GM23338 (cell line): ENCODE measurements around the gene MINDY4. TPM values are rescaled to one million over a fixed set of nuclear protein-coding genes. Genes with fewer than 3 reads are reported as not detected.

ENCODE experiments used
- ATAC-seq: fragments of 200-7000 bp; cut with Tn5 transposase; 3 replicates; pipeline ENCODE4 v1.9.1; 2020
- DNase-seq: peaks from one replicate; pipeline ENCODE4 v3.0.0-alpha.2; 2015; ENCODE audit warnings: low spot score
- H2AFZ ChIP-seq: fragments of 200-600 bp; sonication (generic); 2 replicates; pipeline ENCODE4 v1.8.0; 2016; ENCODE audit warnings: antibody characterized with exemption, mild to moderate bottlenecking, moderate library complexity
- H3F3A ChIP-seq: fragments of 200-600 bp; sonication (generic); replicated peaks from 2 replicates; pipeline ENCODE4 v1.8.0; 2017; ENCODE audit warnings: antibody characterized with exemption, mixed run types, low read depth
- H3K27ac ChIP-seq: fragments of 200-600 bp; sonication (generic); 2 replicates; pipeline ENCODE4 v1.6.1; 2016; ENCODE audit warnings: low read depth
- H3K27me3 ChIP-seq: fragments of 200-600 bp; sonication (generic); 2 replicates; pipeline ENCODE4 v1.8.0; 2016; ENCODE audit warnings: mild to moderate bottlenecking, mixed run types, moderate library complexity; ENCODE audit not compliant: insufficient read depth
- H3K36me3 ChIP-seq: fragments of 200-600 bp; sonication (generic); 2 replicates; pipeline ENCODE4 v1.8.0; 2016; ENCODE audit warnings: mild to moderate bottlenecking; ENCODE audit not compliant: insufficient read depth
- H3K4me1 ChIP-seq: fragments of 200-600 bp; sonication (generic); 2 replicates; pipeline ENCODE4 v1.8.0; 2016; ENCODE audit warnings: mild to moderate bottlenecking, moderate library complexity; ENCODE audit not compliant: insufficient read depth
- H3K4me2 ChIP-seq: fragments of 200-600 bp; sonication (generic); 2 replicates; pipeline ENCODE4 v1.7.1; 2017; ENCODE audit warnings: mixed run types
- H3K4me3 ChIP-seq: fragments of 200-600 bp; sonication (generic); 2 replicates; pipeline ENCODE4 v1.6.1; 2016; ENCODE audit warnings: mixed run types
- H3K79me2 ChIP-seq: fragments of 200-600 bp; sonication (generic); replicated peaks from 2 replicates; pipeline ENCODE4 v1.8.0; 2017; ENCODE audit warnings: mild to moderate bottlenecking; ENCODE audit not compliant: insufficient read depth
- H3K9me2 ChIP-seq: fragments of 200-600 bp; sonication (generic); 2 replicates; pipeline ENCODE4 v1.8.0; 2017; ENCODE audit not compliant: insufficient read depth
- H4K20me1 ChIP-seq: fragments of 200-600 bp; sonication (generic); replicated peaks from 2 replicates; pipeline ENCODE4 v1.8.0; 2017; ENCODE audit warnings: mild to moderate bottlenecking; ENCODE audit not compliant: insufficient read depth
- H3K27ac Mint-ChIP-seq: 2 replicates; pipeline ENCODE4 v1.8.0; 2020; ENCODE audit warnings: inconsistent platforms, mild to moderate bottlenecking, moderate library complexity, mixed read lengths
- H3K27me3 Mint-ChIP-seq: 3 replicates; pipeline ENCODE4 v1.8.0; 2022; ENCODE audit warnings: low read depth, mild to moderate bottlenecking, moderate library complexity, mixed read lengths, inconsistent platforms; ENCODE audit not compliant: insufficient read depth, poor library complexity
- H3K36me3 Mint-ChIP-seq: 3 replicates; pipeline ENCODE4 v1.8.0; 2021; ENCODE audit warnings: low read depth, mild to moderate bottlenecking, inconsistent platforms, moderate library complexity, mixed read lengths
- H3K4me1 Mint-ChIP-seq: 3 replicates; pipeline ENCODE4 v1.8.0; 2020; ENCODE audit warnings: mild to moderate bottlenecking, inconsistent platforms, mixed read lengths
- H3K4me3 Mint-ChIP-seq: 3 replicates; pipeline ENCODE4 v1.8.0; 2021; ENCODE audit warnings: moderate library complexity, mild to moderate bottlenecking, inconsistent platforms, mixed read lengths
- H3K9me3 Mint-ChIP-seq: 3 replicates; pipeline ENCODE4 v1.8.0; 2020; ENCODE audit warnings: moderate library complexity, mild to moderate bottlenecking, inconsistent platforms, mixed read lengths
- CREB1 ChIP-seq: fragments of 250-450 bp; sonication (Bioruptor Pico); IDR thresholded peaks from 2 replicates; pipeline ENCODE4 v1.5.0; 2020; ENCODE audit warnings: low read depth, mild to moderate bottlenecking, moderate library complexity
- EZH2 ChIP-seq: fragments of 200-600 bp; sonication (generic); IDR thresholded peaks from one replicate; pipeline ENCODE4 v1.8.0; 2017; ENCODE audit warnings: antibody characterized with exemption, mild to moderate bottlenecking, low read depth; ENCODE audit not compliant: unreplicated experiment
- EZH2phosphoT487 ChIP-seq: fragments of 200-600 bp; sonication (generic); IDR thresholded peaks from one replicate; pipeline ENCODE4 v1.8.1; 2018; ENCODE audit warnings: antibody characterized with exemption; ENCODE audit not compliant: unreplicated experiment
- NANOG ChIP-seq: IDR thresholded peaks from 2 replicates; pipeline ENCODE4 v1.6.1; 2016; ENCODE audit warnings: antibody characterized with exemption, borderline replicate concordance
- STAT1 ChIP-seq: IDR thresholded peaks from one replicate; pipeline ENCODE4 v1.6.1; 2016; ENCODE audit warnings: antibody characterized with exemption; ENCODE audit not compliant: unreplicated experiment
- ZNF114 ChIP-seq: fragments of 250-450 bp; sonication (Bioruptor Pico); IDR thresholded peaks from 2 replicates; pipeline ENCODE4 v1.5.0; 2020; ENCODE audit warnings: mild to moderate bottlenecking, moderate library complexity
- ZNF331 ChIP-seq: fragments of 250-450 bp; sonication (Bioruptor Pico); IDR thresholded peaks from 2 replicates; pipeline ENCODE4 v1.5.0; 2020; ENCODE audit warnings: low read depth, mild to moderate bottlenecking, moderate library complexity
- polyA plus RNA-seq: library from polyadenylated mRNA; unstranded; fragments of >200 nt; fragmentation: Nextera tagmentation; extraction: Ambion mirVana; gene quantifications from 2 replicates; pipeline ENCODE4 v1.2.1, GENCODE V29; 2016
- total RNA-seq: library from RNA; depleted of rRNA; stranded (reverse); fragments of >200 nt; shearing (Covaris generic); gene quantifications from 2 replicates; pipeline ENCODE4 v1.2.3, GENCODE V29; 2014
- TF ChIP-seq, protein P1 (sequence below): fragments of 250-450 bp; sonication (Bioruptor Pico); IDR thresholded peaks from 2 replicates; pipeline ENCODE4 v1.5.0; 2020; ENCODE audit warnings: mild to moderate bottlenecking, moderate library complexity
- TF ChIP-seq, protein P2 (sequence below): IDR thresholded peaks from one replicate; pipeline ENCODE4 v1.6.1; 2018; ENCODE audit warnings: antibody characterized with exemption; ENCODE audit not compliant: unreplicated experiment
- TF ChIP-seq, protein P3 (sequence below), 2 experiments: fragments of 200-600 bp in 1 of 2; sonication (generic) in 1 of 2; conservative IDR thresholded peaks; 2 replicates each; pipeline versions ENCODE4 v1.5.1 to v1.6.1; 2016 to 2017; ENCODE audit warnings: antibody characterized with exemption in 2 of 2, low read depth in 2 of 2, mild to moderate bottlenecking in 2 of 2, moderate library complexity in 1 of 2
- TF ChIP-seq, protein P4 (sequence below): IDR thresholded peaks from 2 replicates; pipeline ENCODE4 v1.6.1; 2016; ENCODE audit warnings: antibody characterized with exemption

Gene MINDY4
- total and polyA plus RNA-seq, 2 experiments from 2014 or later, result 1.7 to 4.4 TPM

DNA sequence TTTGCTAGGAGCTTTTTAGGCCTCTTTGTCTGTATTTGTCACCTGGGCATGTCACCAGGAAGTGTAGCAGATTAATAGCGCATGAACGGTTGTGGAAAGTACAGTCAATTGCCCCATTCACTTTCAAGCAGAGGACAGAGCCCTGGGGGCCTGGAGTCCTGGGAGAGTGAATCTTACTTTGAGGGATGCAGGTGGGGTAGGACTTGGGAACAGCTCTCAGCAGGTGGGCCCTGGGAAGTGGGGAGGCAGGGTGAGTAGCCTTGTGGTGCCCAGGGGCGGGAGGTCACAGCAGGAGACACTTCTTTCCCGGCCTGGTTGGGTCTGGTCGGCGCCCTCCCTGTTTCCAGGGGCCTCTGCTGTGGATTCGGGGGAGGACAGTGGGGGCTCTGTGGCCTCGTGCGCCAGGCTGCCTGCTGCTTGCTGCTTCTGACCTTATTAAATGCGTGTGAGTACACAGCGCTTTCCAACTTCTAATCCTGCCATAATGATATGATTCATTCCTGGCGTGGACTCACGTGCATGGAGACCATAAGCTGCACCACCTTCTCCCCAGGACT, 88.8 kb downstream of the MINDY4 start:
- Histone ChIP-seq H3K9me2 (no peaks in the 10 kb centered on the region), H3K4me2 (no peak overlapping the region), H3K79me2 (no peaks in the 10 kb centered on the region), H3K27me3 (no peaks in the 10 kb centered on the region), H3K27ac (no peak overlapping the region), H4K20me1 (no peaks in the 10 kb centered on the region), H3K4me1 (no peaks in the 10 kb centered on the region), H3F3A (no peaks in the 10 kb centered on the region), H2AFZ (no peak overlapping the region), H3K4me3 (no peak overlapping the region), H3K36me3 (no peaks in the 10 kb centered on the region)
- H3K27me3 Mint-ChIP-seq, result peaks cover 8% of the 10 kb centered on the region
- no peak for DNase-seq
- H3K4me3 Mint-ChIP-seq, result no peak overlapping the region
- peak overlapping the region; percentile 44; the same call in 1 of the 2 replicates for H3K27ac Mint-ChIP-seq
- no peaks in the 10 kb centered on the region for H3K4me1 Mint-ChIP-seq
- H3K36me3 Mint-ChIP-seq, result no peaks in the 10 kb centered on the region; the same call in 2 of the 3 replicates
- TF ChIP-seq EZH2 (no peak), STAT1 (no peak), NANOG (no peak), ZNF114 (CRISPR knock-in tag) (no peak), CREB1 (no peak), EZH2phosphoT487 (no peak), ZNF331 (CRISPR knock-in tag) (no peak)
- TF ChIP-seq, protein P1, sequence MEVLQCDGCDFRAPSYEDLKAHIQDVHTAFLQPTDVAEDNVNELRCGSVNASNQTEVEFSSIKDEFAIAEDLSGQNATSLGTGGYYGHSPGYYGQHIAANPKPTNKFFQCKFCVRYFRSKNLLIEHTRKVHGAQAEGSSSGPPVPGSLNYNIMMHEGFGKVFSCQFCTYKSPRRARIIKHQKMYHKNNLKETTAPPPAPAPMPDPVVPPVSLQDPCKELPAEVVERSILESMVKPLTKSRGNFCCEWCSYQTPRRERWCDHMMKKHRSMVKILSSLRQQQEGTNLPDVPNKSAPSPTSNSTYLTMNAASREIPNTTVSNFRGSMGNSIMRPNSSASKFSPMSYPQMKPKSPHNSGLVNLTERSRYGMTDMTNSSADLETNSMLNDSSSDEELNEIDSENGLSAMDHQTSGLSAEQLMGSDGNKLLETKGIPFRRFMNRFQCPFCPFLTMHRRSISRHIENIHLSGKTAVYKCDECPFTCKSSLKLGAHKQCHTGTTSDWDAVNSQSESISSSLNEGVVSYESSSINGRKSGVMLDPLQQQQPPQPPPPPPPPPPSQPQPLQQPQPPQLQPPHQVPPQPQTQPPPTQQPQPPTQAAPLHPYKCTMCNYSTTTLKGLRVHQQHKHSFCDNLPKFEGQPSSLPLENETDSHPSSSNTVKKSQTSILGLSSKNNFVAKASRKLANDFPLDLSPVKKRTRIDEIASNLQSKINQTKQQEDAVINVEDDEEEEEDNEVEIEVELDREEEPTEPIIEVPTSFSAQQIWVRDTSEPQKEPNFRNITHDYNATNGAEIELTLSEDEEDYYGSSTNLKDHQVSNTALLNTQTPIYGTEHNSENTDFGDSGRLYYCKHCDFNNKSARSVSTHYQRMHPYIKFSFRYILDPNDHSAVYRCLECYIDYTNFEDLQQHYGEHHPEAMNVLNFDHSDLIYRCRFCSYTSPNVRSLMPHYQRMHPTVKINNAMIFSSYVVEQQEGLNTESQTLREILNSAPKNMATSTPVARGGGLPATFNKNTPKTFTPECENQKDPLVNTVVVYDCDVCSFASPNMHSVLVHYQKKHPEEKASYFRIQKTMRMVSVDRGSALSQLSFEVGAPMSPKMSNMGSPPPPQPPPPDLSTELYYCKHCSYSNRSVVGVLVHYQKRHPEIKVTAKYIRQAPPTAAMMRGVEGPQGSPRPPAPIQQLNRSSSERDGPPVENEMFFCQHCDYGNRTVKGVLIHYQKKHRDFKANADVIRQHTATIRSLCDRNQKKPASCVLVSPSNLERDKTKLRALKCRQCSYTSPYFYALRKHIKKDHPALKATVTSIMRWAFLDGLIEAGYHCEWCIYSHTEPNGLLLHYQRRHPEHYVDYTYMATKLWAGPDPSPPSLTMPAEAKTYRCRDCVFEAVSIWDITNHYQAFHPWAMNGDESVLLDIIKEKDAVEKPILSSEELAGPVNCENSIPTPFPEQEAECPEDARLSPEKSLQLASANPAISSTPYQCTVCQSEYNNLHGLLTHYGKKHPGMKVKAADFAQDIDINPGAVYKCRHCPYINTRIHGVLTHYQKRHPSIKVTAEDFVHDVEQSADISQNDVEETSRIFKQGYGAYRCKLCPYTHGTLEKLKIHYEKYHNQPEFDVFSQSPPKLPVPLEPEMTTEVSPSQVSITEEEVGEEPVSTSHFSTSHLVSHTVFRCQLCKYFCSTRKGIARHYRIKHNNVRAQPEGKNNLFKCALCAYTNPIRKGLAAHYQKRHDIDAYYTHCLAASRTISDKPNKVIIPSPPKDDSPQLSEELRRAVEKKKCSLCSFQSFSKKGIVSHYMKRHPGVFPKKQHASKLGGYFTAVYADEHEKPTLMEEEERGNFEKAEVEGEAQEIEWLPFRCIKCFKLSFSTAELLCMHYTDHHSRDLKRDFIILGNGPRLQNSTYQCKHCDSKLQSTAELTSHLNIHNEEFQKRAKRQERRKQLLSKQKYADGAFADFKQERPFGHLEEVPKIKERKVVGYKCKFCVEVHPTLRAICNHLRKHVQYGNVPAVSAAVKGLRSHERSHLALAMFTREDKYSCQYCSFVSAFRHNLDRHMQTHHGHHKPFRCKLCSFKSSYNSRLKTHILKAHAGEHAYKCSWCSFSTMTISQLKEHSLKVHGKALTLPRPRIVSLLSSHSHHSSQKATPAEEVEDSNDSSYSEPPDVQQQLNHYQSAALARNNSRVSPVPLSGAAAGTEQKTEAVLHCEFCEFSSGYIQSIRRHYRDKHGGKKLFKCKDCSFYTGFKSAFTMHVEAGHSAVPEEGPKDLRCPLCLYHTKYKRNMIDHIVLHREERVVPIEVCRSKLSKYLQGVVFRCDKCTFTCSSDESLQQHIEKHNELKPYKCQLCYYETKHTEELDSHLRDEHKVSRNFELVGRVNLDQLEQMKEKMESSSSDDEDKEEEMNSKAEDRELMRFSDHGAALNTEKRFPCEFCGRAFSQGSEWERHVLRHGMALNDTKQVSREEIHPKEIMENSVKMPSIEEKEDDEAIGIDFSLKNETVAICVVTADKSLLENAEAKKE (CRISPR knock-in tag), result no peak
- TF ChIP-seq, protein P2, sequence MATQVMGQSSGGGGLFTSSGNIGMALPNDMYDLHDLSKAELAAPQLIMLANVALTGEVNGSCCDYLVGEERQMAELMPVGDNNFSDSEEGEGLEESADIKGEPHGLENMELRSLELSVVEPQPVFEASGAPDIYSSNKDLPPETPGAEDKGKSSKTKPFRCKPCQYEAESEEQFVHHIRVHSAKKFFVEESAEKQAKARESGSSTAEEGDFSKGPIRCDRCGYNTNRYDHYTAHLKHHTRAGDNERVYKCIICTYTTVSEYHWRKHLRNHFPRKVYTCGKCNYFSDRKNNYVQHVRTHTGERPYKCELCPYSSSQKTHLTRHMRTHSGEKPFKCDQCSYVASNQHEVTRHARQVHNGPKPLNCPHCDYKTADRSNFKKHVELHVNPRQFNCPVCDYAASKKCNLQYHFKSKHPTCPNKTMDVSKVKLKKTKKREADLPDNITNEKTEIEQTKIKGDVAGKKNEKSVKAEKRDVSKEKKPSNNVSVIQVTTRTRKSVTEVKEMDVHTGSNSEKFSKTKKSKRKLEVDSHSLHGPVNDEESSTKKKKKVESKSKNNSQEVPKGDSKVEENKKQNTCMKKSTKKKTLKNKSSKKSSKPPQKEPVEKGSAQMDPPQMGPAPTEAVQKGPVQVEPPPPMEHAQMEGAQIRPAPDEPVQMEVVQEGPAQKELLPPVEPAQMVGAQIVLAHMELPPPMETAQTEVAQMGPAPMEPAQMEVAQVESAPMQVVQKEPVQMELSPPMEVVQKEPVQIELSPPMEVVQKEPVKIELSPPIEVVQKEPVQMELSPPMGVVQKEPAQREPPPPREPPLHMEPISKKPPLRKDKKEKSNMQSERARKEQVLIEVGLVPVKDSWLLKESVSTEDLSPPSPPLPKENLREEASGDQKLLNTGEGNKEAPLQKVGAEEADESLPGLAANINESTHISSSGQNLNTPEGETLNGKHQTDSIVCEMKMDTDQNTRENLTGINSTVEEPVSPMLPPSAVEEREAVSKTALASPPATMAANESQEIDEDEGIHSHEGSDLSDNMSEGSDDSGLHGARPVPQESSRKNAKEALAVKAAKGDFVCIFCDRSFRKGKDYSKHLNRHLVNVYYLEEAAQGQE, result no peak
- TF ChIP-seq, protein P3, sequence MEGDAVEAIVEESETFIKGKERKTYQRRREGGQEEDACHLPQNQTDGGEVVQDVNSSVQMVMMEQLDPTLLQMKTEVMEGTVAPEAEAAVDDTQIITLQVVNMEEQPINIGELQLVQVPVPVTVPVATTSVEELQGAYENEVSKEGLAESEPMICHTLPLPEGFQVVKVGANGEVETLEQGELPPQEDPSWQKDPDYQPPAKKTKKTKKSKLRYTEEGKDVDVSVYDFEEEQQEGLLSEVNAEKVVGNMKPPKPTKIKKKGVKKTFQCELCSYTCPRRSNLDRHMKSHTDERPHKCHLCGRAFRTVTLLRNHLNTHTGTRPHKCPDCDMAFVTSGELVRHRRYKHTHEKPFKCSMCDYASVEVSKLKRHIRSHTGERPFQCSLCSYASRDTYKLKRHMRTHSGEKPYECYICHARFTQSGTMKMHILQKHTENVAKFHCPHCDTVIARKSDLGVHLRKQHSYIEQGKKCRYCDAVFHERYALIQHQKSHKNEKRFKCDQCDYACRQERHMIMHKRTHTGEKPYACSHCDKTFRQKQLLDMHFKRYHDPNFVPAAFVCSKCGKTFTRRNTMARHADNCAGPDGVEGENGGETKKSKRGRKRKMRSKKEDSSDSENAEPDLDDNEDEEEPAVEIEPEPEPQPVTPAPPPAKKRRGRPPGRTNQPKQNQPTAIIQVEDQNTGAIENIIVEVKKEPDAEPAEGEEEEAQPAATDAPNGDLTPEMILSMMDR (conservative IDR thresholded peaks at IDR 0.05; ENCODE audit: low read depth in 2 of 2), result no peak
- TF ChIP-seq, protein P4, sequence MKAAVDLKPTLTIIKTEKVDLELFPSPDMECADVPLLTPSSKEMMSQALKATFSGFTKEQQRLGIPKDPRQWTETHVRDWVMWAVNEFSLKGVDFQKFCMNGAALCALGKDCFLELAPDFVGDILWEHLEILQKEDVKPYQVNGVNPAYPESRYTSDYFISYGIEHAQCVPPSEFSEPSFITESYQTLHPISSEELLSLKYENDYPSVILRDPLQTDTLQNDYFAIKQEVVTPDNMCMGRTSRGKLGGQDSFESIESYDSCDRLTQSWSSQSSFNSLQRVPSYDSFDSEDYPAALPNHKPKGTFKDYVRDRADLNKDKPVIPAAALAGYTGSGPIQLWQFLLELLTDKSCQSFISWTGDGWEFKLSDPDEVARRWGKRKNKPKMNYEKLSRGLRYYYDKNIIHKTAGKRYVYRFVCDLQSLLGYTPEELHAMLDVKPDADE, result no peak
- no peak; the same call in 1 of the 3 replicates for ATAC-seq
- H3K9me3 Mint-ChIP-seq, result no peaks in the 10 kb centered on the region
